Activated naive CD4-positive, alpha-beta T cell treated with anti-CD3 and anti-CD28 coated beads, Interleukin-2, amount 10 ng/mL, durations not matched to agents 7 days and 5 days (primary cell): ENCODE data around the gene IDH3B.

Experiments
- CTCF ChIA-PET: fragments of 350-600 bp; sonication (Branson Sonifier 250); formaldehyde crosslinking; loops from one replicate; lab custom pipeline; 2021; ENCODE audit warnings: antibody characterized with exemption; lab: Charles Lee
- DNase-seq: peaks from one replicate; pipeline ENCODE4 v3.0.0-alpha.2; 2020
- H3K27ac Mint-ChIP-seq: one replicate; pipeline ENCODE4 v1.8.0; 2021; ENCODE audit warnings: mild to moderate bottlenecking, moderate library complexity, mixed read lengths
- H3K27me3 Mint-ChIP-seq: one replicate; pipeline ENCODE4 v1.8.0; 2021; ENCODE audit warnings: mild to moderate bottlenecking, mixed read lengths
- H3K36me3 Mint-ChIP-seq: one replicate; pipeline ENCODE4 v1.8.0; 2021; ENCODE audit warnings: mixed read lengths
- H3K4me1 Mint-ChIP-seq: one replicate; pipeline ENCODE4 v1.8.0; 2021; ENCODE audit warnings: mixed read lengths
- H3K4me3 Mint-ChIP-seq: one replicate; pipeline ENCODE4 v1.8.0; 2021; ENCODE audit warnings: mild to moderate bottlenecking, moderate library complexity, mixed read lengths
- H3K9me3 Mint-ChIP-seq: one replicate; pipeline ENCODE4 v1.8.0; 2021; ENCODE audit warnings: mixed read lengths

IDH3B gene

GRCh38 chr20:2658414-2659354 lies 5.3 kb downstream of the IDH3B start:
- CTCF ChIA-PET = no interaction called here
- peaks cover 74% of the 10 kb centered on the region for H3K36me3 Mint-ChIP-seq
- H3K27me3 Mint-ChIP-seq = no peaks in the 10 kb centered on the region
- H3K9me3 Mint-ChIP-seq = no peaks in the 10 kb centered on the region
- no peak for DNase-seq
- peak overlapping the region; percentile 78 for H3K27ac Mint-ChIP-seq
- H3K4me3 Mint-ChIP-seq = no peak overlapping the region
- peaks cover 70% of the 10 kb centered on the region for H3K4me1 Mint-ChIP-seq

- CTCF ChIA-PET = interaction anchor here (0.6 kb wide), 1 partner anchor 251 kb away, joined by 3 read pairs; no protein-coding TSS in a partner anchor
- H3K9me3 Mint-ChIP-seq = no peaks in the 10 kb centered on the region
- peaks cover 68% of the 10 kb centered on the region for H3K4me1 Mint-ChIP-seq
- no peak overlapping the region for H3K4me3 Mint-ChIP-seq
- no peaks in the 10 kb centered on the region for H3K27me3 Mint-ChIP-seq
- DNase-seq = no peak
- H3K36me3 Mint-ChIP-seq = peaks cover 79% of the 10 kb centered on the region
- no peak overlapping the region for H3K27ac Mint-ChIP-seq
Measured at GRCh38 chr20:2657674-2658073, 6.3 kb downstream of the IDH3B start.

GRCh38 chr20:2657241-2657640 lies 6.8 kb downstream of the IDH3B start:
- H3K36me3 Mint-ChIP-seq = peaks cover 78% of the 10 kb centered on the region
- peaks cover 66% of the 10 kb centered on the region for H3K4me1 Mint-ChIP-seq
- H3K27ac Mint-ChIP-seq = no peak overlapping the region
- no peak for DNase-seq
- CTCF ChIA-PET = interaction anchor here (0.6 kb wide), 1 partner anchor 251 kb away, joined by 3 read pairs; no protein-coding TSS in a partner anchor
- no peak overlapping the region for H3K4me3 Mint-ChIP-seq
- H3K27me3 Mint-ChIP-seq = no peaks in the 10 kb centered on the region
- H3K9me3 Mint-ChIP-seq = no peaks in the 10 kb centered on the region

GRCh38 chr20:2656471-2657117 lies 7.4 kb downstream of the IDH3B start:
- Mint-ChIP-seq H3K27ac (no peak overlapping the region), H3K9me3 (no peaks in the 10 kb centered on the region), H3K27me3 (no peaks in the 10 kb centered on the region), H3K4me3 (no peak overlapping the region), H3K4me1 (peaks cover 61% of the 10 kb centered on the region), H3K36me3 (peaks cover 73% of the 10 kb centered on the region)
- no peak for DNase-seq
- CTCF ChIA-PET = interaction anchor here (1.1 kb wide), 1 partner anchor 132 kb away, joined by 3 read pairs; no protein-coding TSS in a partner anchor

- H3K4me1 Mint-ChIP-seq = peaks cover 65% of the 10 kb centered on the region
- no peak for DNase-seq
- H3K36me3 Mint-ChIP-seq = peaks cover 66% of the 10 kb centered on the region
- H3K4me3 Mint-ChIP-seq = peak overlapping the region; percentile 89
- no peaks in the 10 kb centered on the region for H3K27me3 Mint-ChIP-seq
- no peaks in the 10 kb centered on the region for H3K9me3 Mint-ChIP-seq
- CTCF ChIA-PET = interaction anchor here (1.1 to 2.1 kb wide), 3 partner anchors 8 to 133 kb away, joined by 3 to 6 read pairs (median 4); partner anchors contain the start of gene IDH3B
- peak overlapping the region; percentile 31 for H3K27ac Mint-ChIP-seq
Measured at GRCh38 chr20:2655331-2656116, 8.5 kb downstream of the IDH3B start.

GRCh38 chr20:2654831-2655230 lies 9.2 kb downstream of the IDH3B start:
- no peak for DNase-seq
- Mint-ChIP-seq H3K27ac (peak overlapping the region; percentile 31), H3K4me1 (peaks cover 71% of the 10 kb centered on the region), H3K27me3 (no peaks in the 10 kb centered on the region), H3K36me3 (peaks cover 61% of the 10 kb centered on the region), H3K9me3 (no peaks in the 10 kb centered on the region), H3K4me3 (peak overlapping the region; percentile 89)
- CTCF ChIA-PET = interaction anchor here (1.7 to 2.1 kb wide), 2 partner anchors 9 to 133 kb away, joined by 4 to 6 read pairs; partner anchors contain the start of gene IDH3B

- Mint-ChIP-seq H3K36me3 (peaks cover 56% of the 10 kb centered on the region), H3K27me3 (no peaks in the 10 kb centered on the region), H3K27ac (peak overlapping the region; percentile 68), H3K4me1 (peaks cover 71% of the 10 kb centered on the region), H3K9me3 (no peaks in the 10 kb centered on the region), H3K4me3 (peak overlapping the region; percentile 89)
- CTCF ChIA-PET = interaction anchor here (1.7 to 2.1 kb wide), 2 partner anchors 9 to 132 kb away, joined by 4 to 6 read pairs; partner anchors contain the start of gene IDH3B
- no peak for DNase-seq
Measured at GRCh38 chr20:2654384-2654822, 9.6 kb downstream of the IDH3B start.

GRCh38 chr20:2653556-2654383 lies 10.2 kb downstream of the IDH3B start:
- no peaks in the 10 kb centered on the region for H3K27me3 Mint-ChIP-seq
- peaks cover 52% of the 10 kb centered on the region for H3K36me3 Mint-ChIP-seq
- peak overlapping the region; percentile 89 for H3K4me3 Mint-ChIP-seq
- CTCF ChIA-PET = interaction anchor here (1.6 to 2.1 kb wide), 3 partner anchors 10 to 132 kb away, joined by 4 to 8 read pairs (median 6); partner anchors contain the start of gene IDH3B
- no peaks in the 10 kb centered on the region for H3K9me3 Mint-ChIP-seq
- H3K4me1 Mint-ChIP-seq = peaks cover 66% of the 10 kb centered on the region
- DNase-seq = no peak
- H3K27ac Mint-ChIP-seq = peak overlapping the region; percentile 88

GRCh38 chr20:2652724-2653555 lies 11.1 kb downstream of the IDH3B start:
- CTCF ChIA-PET = interaction anchor here (1.6 to 2.1 kb wide), 2 partner anchors 35 to 131 kb away, joined by 4 to 8 read pairs; no protein-coding TSS in a partner anchor
- Mint-ChIP-seq H3K4me3 (peak overlapping the region; percentile 89), H3K9me3 (no peaks in the 10 kb centered on the region), H3K4me1 (peaks cover 59% of the 10 kb centered on the region), H3K36me3 (peaks cover 46% of the 10 kb centered on the region), H3K27me3 (no peaks in the 10 kb centered on the region), H3K27ac (peak overlapping the region; percentile 88)
- no peak for DNase-seq

GRCh38 chr20:2651772-2652723 lies 12.0 kb downstream of the IDH3B start, which contains the start of gene NOP56:
NOP56 (plus strand) TSS chr20:2652632; CDS start chr20:2652661, 29 bp downstream.
- H3K4me1 Mint-ChIP-seq = peaks cover 52% of the 10 kb centered on the region

GRCh38 chr20:2643708-2644107 lies 20.3 kb downstream of the IDH3B start:
- H3K4me1 Mint-ChIP-seq = no peaks in the 10 kb centered on the region
- CTCF ChIA-PET = no interaction called here
- H3K4me3 Mint-ChIP-seq = no peak overlapping the region
- H3K9me3 Mint-ChIP-seq = no peaks in the 10 kb centered on the region
- no peak overlapping the region for H3K27ac Mint-ChIP-seq
- no peak for DNase-seq
- H3K27me3 Mint-ChIP-seq = no peaks in the 10 kb centered on the region
- H3K36me3 Mint-ChIP-seq = peaks cover 6% of the 10 kb centered on the region

More at GRCh38 chr20:2651772-2652723, 12.0 kb downstream of the IDH3B start, which contains the start of gene NOP56:
- H3K36me3 Mint-ChIP-seq = peaks cover 37% of the 10 kb centered on the region
- peak within 1 kb of the TSS; percentile 96 for H3K27ac Mint-ChIP-seq
- H3K9me3 Mint-ChIP-seq = no peaks in the 10 kb centered on the region
- CTCF ChIA-PET = interaction anchor here (0.7 to 1.6 kb wide), 2 partner anchors 36 to 77 kb away, joined by 3 to 8 read pairs; no protein-coding TSS in a partner anchor
- peak within 1 kb of the TSS; percentile 89 for H3K4me3 Mint-ChIP-seq
- H3K27me3 Mint-ChIP-seq = no peaks in the 10 kb centered on the region
- peak; percentile 92 for DNase-seq
